Sigmoid colon (tissue), 7 donors: Measurements from ENCODE around the gene CERS5. TPM values are rescaled to one million over a fixed set of nuclear protein-coding genes. Genes with fewer than 3 reads are reported as not detected.

Experiments used
- DNase-seq: peaks from one replicate; pipeline ENCODE4 v3.0.0-alpha.2; 2019
- H3K27ac ChIP-seq, 4 donors: fragments of 200-600 bp; sonication (generic); one replicate each; pipeline ENCODE4 v1.5.1; 2016 to 2019; ENCODE audit warnings: mild to moderate bottlenecking in 1 of 4
- H3K27me3 ChIP-seq, 3 donors: fragments of 200-600 bp; sonication (generic); one replicate each; pipeline ENCODE4 v1.5.1; 2019; ENCODE audit warnings: mild to moderate bottlenecking in 1 of 3
- H3K36me3 ChIP-seq, 4 donors: fragments of 200-600 bp; sonication (generic); one replicate each; pipeline ENCODE4 v1.5.1; 2016 to 2019
- H3K4me1 ChIP-seq, 4 donors: fragments of 200-600 bp; sonication (generic); one replicate each; pipeline ENCODE4 v1.5.1; 2017 to 2019
- H3K4me3 ChIP-seq, 4 donors: fragments of 200-600 bp; sonication (generic); one replicate each; pipeline ENCODE4 v1.5.1; 2017 to 2019; ENCODE audit warnings: mild to moderate bottlenecking in 2 of 4, moderate library complexity in 1 of 4
- H3K9me3 ChIP-seq, 4 donors: fragments of 200-600 bp in 3 of 4; sonication (generic) in 3 of 4; one replicate each; pipeline versions ENCODE4 v1.5.1 to v1.6.1; 2013 to 2019
- CTCF ChIP-seq, 4 experiments: fragments of 450-650 bp in 3 of 4; fragments of 200-600 bp in 1 of 4; IDR thresholded peaks; one replicate each; pipeline ENCODE4 v1.5.1; 2016 to 2019; ENCODE audit warnings: antibody characterized with exemption in 4 of 4, mild to moderate bottlenecking in 3 of 4, moderate library complexity in 2 of 4
- EP300 ChIP-seq, 4 donors: sonication (generic); formaldehyde crosslinking; IDR thresholded peaks; one replicate each; pipeline ENCODE4 v1.6.1; 2017; ENCODE audit warnings: antibody characterized with exemption in 4 of 4
- POLR2A ChIP-seq, 2 donors: fragments of 450-650 bp; IDR thresholded peaks; one replicate each; pipeline ENCODE4 v1.6.1; 2016; ENCODE audit warnings: antibody characterized with exemption in 2 of 2, mild to moderate bottlenecking in 2 of 2, moderate library complexity in 2 of 2
- POLR2AphosphoS5 ChIP-seq, 4 donors: sonication (generic); formaldehyde crosslinking; IDR thresholded peaks; one replicate each; pipeline ENCODE4 v1.6.1; 2017; ENCODE audit warnings: antibody characterized with exemption in 4 of 4
- WGBS, 2 donors: extraction: QIAGEN DNeasy Blood & Tissue Kit; methylation state at CpG; one replicate each; pipeline ENCODE4 v1.1.7; 2013; 5-methylcytosine and 5-hydroxymethylcytosine counted together
- intact Hi-C: fragments of 100-400 bp; cut with DNase I; formaldehyde crosslinking; loops from one replicate; pipeline ENCODE4 v1.15.1; 2023
- polyA plus RNA-seq, 3 donors: library from polyadenylated mRNA; stranded (reverse); fragments of 200-250 nt; gene quantifications; one replicate each; pipeline ENCODE4 v1.2.3, GENCODE V29; 2013
- total RNA-seq, 4 donors: library from RNA; depleted of rRNA; stranded (reverse); fragments of >200 nt; gene quantifications; one replicate each; pipeline ENCODE4 v1.1.0, GENCODE V29; 2016
- donor health status: healthy with polysubstance abuse.
- donor health status: Bipolar disorder and iron deficiency.
- donor health status: healthy.

Gene CERS5
- total and polyA plus RNA-seq, 7 donors: 4.8 to 29.1 (median 22.8) TPM

GRCh38 chr12:50212071-50212467 is 44.9 kb upstream of the CERS5 start:
- H3K27me3 ChIP-seq: no peaks in the 10 kb centered on the region
- H3K36me3 ChIP-seq: no peaks in the 10 kb centered on the region
- peak overlapping the region in 2 of 4 donors; percentile 15 to 27 for H3K27ac ChIP-seq
- WGBS, 2 donors: 70 to 86% methylated on average over 2 of the region's 2 CpGs
- intact Hi-C loops: no loop called here
- peaks cover 0 to 12% (median 1%) of the 10 kb centered on the region in 4 donors for H3K4me1 ChIP-seq
- H3K4me3 ChIP-seq: no peak overlapping the region
- no peak for TF ChIP-seq POLR2AphosphoS5 (IDR thresholded peaks at IDR 0.05)
- TF ChIP-seq POLR2A (IDR thresholded peaks at IDR 0.05): no peak
- no peak for TF ChIP-seq CTCF (IDR thresholded peaks at IDR 0.05)
- H3K9me3 ChIP-seq: no peaks in the 10 kb centered on the region
- DNase-seq: no peak

- 68 to 69% methylated on average over 6 of the region's 6 CpGs for WGBS, 2 donors
- peaks cover 0 to 12% (median 1%) of the 10 kb centered on the region in 4 donors for H3K4me1 ChIP-seq
- intact Hi-C loops: no loop called here
- no peak overlapping the region for H3K4me3 ChIP-seq
- TF ChIP-seq CTCF (IDR thresholded peaks at IDR 0.05) (no peak), POLR2A (IDR thresholded peaks at IDR 0.05) (no peak), POLR2AphosphoS5 (IDR thresholded peaks at IDR 0.05) (no peak), EP300 (IDR thresholded peaks at IDR 0.05) (no peak)
- no peaks in the 10 kb centered on the region for H3K9me3 ChIP-seq
- H3K36me3 ChIP-seq: no peaks in the 10 kb centered on the region
- peak overlapping the region in 2 of 4 donors; percentile 15 to 27 for H3K27ac ChIP-seq
- no peak for DNase-seq
- H3K27me3 ChIP-seq: no peaks in the 10 kb centered on the region
Observed at GRCh38 chr12:50211392-50212070, 44.4 kb upstream of the CERS5 start.

- Histone ChIP-seq H3K4me3 (no peak overlapping the region), H3K9me3 (no peaks in the 10 kb centered on the region), H3K36me3 (peaks cover 7 to 36% (median 15%) of the 10 kb centered on the region in 4 donors), H3K27ac (no peak overlapping the region), H3K4me1 (peaks cover 0 to 7% (median 1%) of the 10 kb centered on the region in 4 donors), H3K27me3 (no peaks in the 10 kb centered on the region)
- 94 to 95% methylated on average over 2 of the region's 2 CpGs for WGBS, 2 donors
- no peak for DNase-seq
- intact Hi-C loops: no loop called here
- no peak for TF ChIP-seq POLR2AphosphoS5 (IDR thresholded peaks at IDR 0.05)
- TF ChIP-seq CTCF (IDR thresholded peaks at IDR 0.05): no peak
- no peak for TF ChIP-seq POLR2A (IDR thresholded peaks at IDR 0.05)
- TF ChIP-seq EP300 (IDR thresholded peaks at IDR 0.05): no peak
Observed at GRCh38 chr12:50207424-50207823, 40.3 kb upstream of the CERS5 start.

GRCh38 chr12:50205648-50206047 is 38.5 kb upstream of the CERS5 start:
- Histone ChIP-seq H3K27ac (no peak overlapping the region), H3K4me3 (no peak overlapping the region), H3K27me3 (no peaks in the 10 kb centered on the region), H3K9me3 (no peaks in the 10 kb centered on the region), H3K4me1 (peaks cover 0 to 4% (median 0%) of the 10 kb centered on the region in 4 donors), H3K36me3 (peaks cover 9 to 54% (median 22%) of the 10 kb centered on the region in 4 donors)
- intact Hi-C loops: no loop called here
- TF ChIP-seq CTCF (IDR thresholded peaks at IDR 0.05): no peak
- no peak for TF ChIP-seq POLR2AphosphoS5 (IDR thresholded peaks at IDR 0.05)
- no peak for TF ChIP-seq POLR2A (IDR thresholded peaks at IDR 0.05)
- TF ChIP-seq EP300 (IDR thresholded peaks at IDR 0.05): no peak
- WGBS, 2 donors: 94 to 95% methylated on average over 6 of the region's 6 CpGs
- no peak for DNase-seq
